ENCODE results near the gene CFAP65.

CFAP65 gene

GRCh38 chr2:218993345-218994315 is 47.7 kb downstream of the CFAP65 start, which contains the start of gene CRYBA2:
Gene CRYBA2, minus strand, starts transcription at chr2:218993422. Its CDS starts 246 bp downstream, at chr2:218993176.
- DNase-seq (ENCODE audit: low spot score), result no peak
- FAIRE-seq, result no peak

GRCh38 chr2:218992703-218993344 is 48.5 kb downstream of the CFAP65 start:
- DNase-seq (ENCODE audit: low spot score), result no peak

GRCh38 chr2:218992196-218992595 is 49.1 kb downstream of the CFAP65 start:
- no peak for DNase-seq (ENCODE audit: low spot score)
- no peak for FAIRE-seq

More at GRCh38 chr2:218992703-218993344, 48.5 kb downstream of the CFAP65 start:
- FAIRE-seq, result no peak

- DNase-seq (ENCODE audit: low spot score), result no peak
- no peak for FAIRE-seq
Observed at GRCh38 chr2:218991674-218992168, 49.6 kb downstream of the CFAP65 start.

- DNase-seq (ENCODE audit: low spot score) (no peak), FAIRE-seq (no peak)
Observed at GRCh38 chr2:218990612-218991011, 50.7 kb downstream of the CFAP65 start.

GRCh38 chr2:218990052-218990451 is 51.3 kb downstream of the CFAP65 start:
- FAIRE-seq (no peak), DNase-seq (ENCODE audit: low spot score) (no peak)

- FAIRE-seq, result no peak
Observed at GRCh38 chr2:218988650-218989049, 52.7 kb downstream of the CFAP65 start.

GRCh38 chr2:218988164-218988563 is 53.2 kb downstream of the CFAP65 start:
- no peak for DNase-seq (ENCODE audit: low spot score)
- FAIRE-seq, result no peak

More at GRCh38 chr2:218988650-218989049, 52.7 kb downstream of the CFAP65 start:
- DNase-seq (ENCODE audit: low spot score), result no peak

GRCh38 chr2:218986148-218986761 is 55.1 kb downstream of the CFAP65 start:
- no peak for DNase-seq (ENCODE audit: low spot score)
- FAIRE-seq, result no peak

GRCh38 chr2:218985325-218986091 is 55.8 kb downstream of the CFAP65 start:
- no peak for DNase-seq (ENCODE audit: low spot score)
- FAIRE-seq, result no peak

- FAIRE-seq (no peak), DNase-seq (ENCODE audit: low spot score) (no peak)
Observed at GRCh38 chr2:218985021-218985324, 56.3 kb downstream of the CFAP65 start, which contains the start of gene FEV. Gene FEV, minus strand, starts transcription at chr2:218985184. Its CDS starts 109 bp downstream, at chr2:218985075.

- no peak for FAIRE-seq
Observed at GRCh38 chr2:218984239-218985020, 56.9 kb downstream of the CFAP65 start.

GRCh38 chr2:218983934-218984238 is 57.4 kb downstream of the CFAP65 start:
- FAIRE-seq (no peak), DNase-seq (ENCODE audit: low spot score) (no peak)

More at GRCh38 chr2:218984239-218985020, 56.9 kb downstream of the CFAP65 start:
- DNase-seq (ENCODE audit: low spot score), result no peak

- DNase-seq (ENCODE audit: low spot score), result no peak
- no peak for FAIRE-seq
Observed at GRCh38 chr2:218983263-218983933, 57.9 kb downstream of the CFAP65 start.

GRCh38 chr2:218982586-218983262 is 58.6 kb downstream of the CFAP65 start:
- FAIRE-seq, result no peak
- no peak for DNase-seq (ENCODE audit: low spot score)

GRCh38 chr2:218981881-218982585 is 59.3 kb downstream of the CFAP65 start:
- DNase-seq (ENCODE audit: low spot score), result no peak
- FAIRE-seq, result no peak

GRCh38 chr2:218981390-218981880 is 59.9 kb downstream of the CFAP65 start:
- DNase-seq (ENCODE audit: low spot score) (no peak), FAIRE-seq (no peak)

GRCh38 chr2:218980735-218981389 is 60.5 kb downstream of the CFAP65 start:
- DNase-seq (ENCODE audit: low spot score) (no peak), FAIRE-seq (no peak)
